Cardiac septum (tissue), 1 donor: Measurements from ENCODE around the gene CHKB. TPM values are rescaled to one million over a fixed set of nuclear protein-coding genes. Genes with fewer than 3 reads are reported as not detected.
"Not testable (repeated sequence)": the region's sequence is repeated elsewhere in the genome, so short reads cannot be mapped to it uniquely, and the experiment has no call there.

Experiments
- DNase-seq: peaks from one replicate; pipeline ENCODE4 v3.0.0-alpha.2; 2020; ENCODE audit warnings: low spot score
- intact Hi-C: fragments of 100-400 bp; cut with DNase I; formaldehyde crosslinking; loops from one replicate; pipeline ENCODE4 v1.14.0; 2022
- total RNA-seq: library from RNA; stranded (reverse); fragmentation: NEBNext Ultra II Directional; extraction: Animal tissue kit (Norgen Biotek cat#: 25700); gene quantifications from one replicate; pipeline ENCODE4 v1.2.1, GENCODE V29; 2021
- donor health status: DM: no; HTN: no; CAD: no.

Gene CHKB
- total RNA-seq, 1 donor from 2014 or later = 49.4 TPM

GRCh38 chr22:50614296-50614695, 31.6 kb upstream of the CHKB start:
- DNase-seq, intact Hi-C loops: not testable (repeated sequence)

GRCh38 chr22:50613291-50613981, 30.8 kb upstream of the CHKB start:
- intact Hi-C loops = no loop called here
- DNase-seq = no peak

GRCh38 chr22:50612528-50613221, 30.0 kb upstream of the CHKB start:
- intact Hi-C loops = no loop called here

GRCh38 chr22:50612168-50612527, 29.5 kb upstream of the CHKB start:
- intact Hi-C loops = no loop called here
- no peak for DNase-seq

More at GRCh38 chr22:50612528-50613221, 30.0 kb upstream of the CHKB start:
- DNase-seq = peak; percentile 24

GRCh38 chr22:50611341-50612060, 28.9 kb upstream of the CHKB start:
- intact Hi-C loops = no loop called here
- peak; percentile 63 for DNase-seq

GRCh38 chr22:50610581-50610980, 27.9 kb upstream of the CHKB start:
- DNase-seq = peak; percentile 68
- intact Hi-C loops = no loop called here

GRCh38 chr22:50610041-50610451, 27.4 kb upstream of the CHKB start:
- intact Hi-C loops = no loop called here
- DNase-seq = peak; percentile 65

- DNase-seq = no peak
- intact Hi-C loops = no loop called here
Measured at GRCh38 chr22:50609599-50609998, 26.9 kb upstream of the CHKB start.

- peak; percentile 35 for DNase-seq
- intact Hi-C loops = no loop called here
Measured at GRCh38 chr22:50608996-50609395, 26.3 kb upstream of the CHKB start.

- intact Hi-C loops = not testable (repeated sequence)
- peak; percentile 73 for DNase-seq
Measured at GRCh38 chr22:50608058-50608840, 25.6 kb upstream of the CHKB start.

GRCh38 chr22:50607659-50608020, 25.0 kb upstream of the CHKB start:
- peak; percentile 60 for DNase-seq
- intact Hi-C loops = no loop called here

- peak; percentile 43 for DNase-seq
- intact Hi-C loops = no loop called here
Measured at GRCh38 chr22:50606946-50607658, 24.5 kb upstream of the CHKB start.

- intact Hi-C loops = no loop called here
- DNase-seq = peak; percentile 47
Measured at GRCh38 chr22:50606165-50606945, 23.7 kb upstream of the CHKB start.

- peak; percentile 53 for DNase-seq
- intact Hi-C loops = no loop called here
Measured at GRCh38 chr22:50605613-50606074, 23.0 kb upstream of the CHKB start.

- peak; percentile 68 for DNase-seq
- intact Hi-C loops = no loop called here
Measured at GRCh38 chr22:50605002-50605612, 22.5 kb upstream of the CHKB start.

GRCh38 chr22:50604256-50605001, 21.8 kb upstream of the CHKB start:
- peak; percentile 35 for DNase-seq
- intact Hi-C loops = no loop called here

- intact Hi-C loops = no loop called here
- DNase-seq = peak; percentile 51
Measured at GRCh38 chr22:50603511-50604255, 21.0 kb upstream of the CHKB start.
